ENCODE results near the gene CPTP.

Gene CPTP

DNA sequence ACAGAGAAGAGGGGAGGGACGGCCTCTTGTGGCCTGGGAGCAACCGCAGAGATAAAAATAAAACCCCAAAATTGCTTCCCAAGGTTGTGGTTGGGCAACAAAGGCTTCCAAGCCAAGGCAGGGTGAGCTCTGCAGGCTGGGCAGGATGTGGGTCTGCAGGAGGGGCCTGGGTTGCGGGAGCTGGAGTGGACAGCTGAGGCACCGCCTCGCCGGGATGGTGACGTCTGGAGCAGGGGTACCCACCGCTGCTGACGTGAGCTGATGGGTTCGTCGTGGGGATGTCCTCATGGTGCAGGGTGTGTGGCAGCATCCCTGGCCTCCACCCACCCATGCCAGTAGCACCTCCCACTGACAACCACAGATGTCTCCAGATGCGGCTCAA, 46.8 kb downstream of the CPTP start:
- peaks cover 28% of the 10 kb centered on the region for H3K4me1 ChIP-seq (ENCODE audit: control insufficient read depth, insufficient read depth, low read length)
- no peak overlapping the region for H3K4me3 ChIP-seq (ENCODE audit: low read length)
- no peaks in the 10 kb centered on the region for H3K9me3 ChIP-seq (replicated peaks; ENCODE audit: low read length)
- peak overlapping the region; percentile 64 for H3K4me2 ChIP-seq (ENCODE audit: low read length)
- H3K9ac ChIP-seq (ENCODE audit: low read depth, low read length) = no peak overlapping the region
- peaks cover 14% of the 10 kb centered on the region for H3K36me3 ChIP-seq (ENCODE audit: insufficient read depth, low read length)
- H3K27me3 ChIP-seq (ENCODE audit: control insufficient read depth, insufficient read depth, low read length) = no peaks in the 10 kb centered on the region

DNA sequence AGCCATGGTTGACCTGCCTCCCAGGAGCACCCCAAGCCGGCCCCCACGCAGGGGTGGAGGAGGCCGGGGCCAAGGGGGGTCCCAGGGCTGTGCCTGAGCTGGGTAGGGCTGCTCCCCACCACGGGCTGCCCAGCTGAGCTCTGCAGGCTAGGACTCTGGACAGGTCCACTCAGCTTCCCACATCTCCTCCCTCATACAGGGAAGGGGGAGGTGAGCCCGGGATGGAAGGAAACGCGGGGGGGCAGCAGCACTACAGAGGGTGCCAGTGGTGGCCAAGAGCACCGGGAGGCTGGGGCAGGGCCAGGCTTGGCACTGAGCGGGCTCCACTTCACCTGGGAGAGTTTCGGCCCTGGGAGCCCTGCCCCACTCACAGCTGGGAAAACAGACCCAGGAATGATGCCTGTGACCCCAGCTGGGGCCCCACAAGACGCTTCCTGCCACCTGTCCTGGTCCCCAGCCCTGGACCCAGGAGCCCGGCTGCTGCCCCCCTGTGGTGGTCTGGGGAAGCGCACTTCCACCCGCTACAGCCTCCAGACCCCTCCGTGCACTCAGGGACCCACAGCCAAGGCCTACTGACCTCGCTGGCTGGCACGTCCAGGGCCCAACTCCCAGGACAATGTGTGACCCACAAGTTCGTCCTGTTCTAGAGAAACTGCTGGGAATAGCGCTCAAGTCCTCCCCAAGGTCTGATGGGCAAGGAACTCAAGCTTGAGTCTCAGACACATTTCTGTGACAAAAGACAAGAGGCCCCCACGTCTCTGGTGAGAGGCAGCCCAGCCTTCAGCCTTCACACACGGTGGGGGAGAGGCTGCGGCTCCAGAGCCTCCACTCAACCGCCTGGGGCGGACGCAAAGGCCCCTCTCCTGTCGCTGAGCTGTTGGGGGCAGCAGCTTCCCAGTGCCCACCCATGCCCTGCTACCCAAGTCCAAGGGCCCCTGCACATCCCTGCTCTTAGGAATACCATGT, 47.4 kb downstream of the CPTP start:
- peak overlapping the region; percentile 35 for H3K4me3 ChIP-seq (ENCODE audit: low read length)
- H3K4me1 ChIP-seq (ENCODE audit: control insufficient read depth, insufficient read depth, low read length) = peaks cover 28% of the 10 kb centered on the region
- no peak overlapping the region for H3K9ac ChIP-seq (ENCODE audit: low read depth, low read length)
- no peaks in the 10 kb centered on the region for H3K9me3 ChIP-seq (replicated peaks; ENCODE audit: low read length)
- H3K27me3 ChIP-seq (ENCODE audit: control insufficient read depth, insufficient read depth, low read length) = no peaks in the 10 kb centered on the region
- peak overlapping the region; percentile 64 for H3K4me2 ChIP-seq (ENCODE audit: low read length)
- peaks cover 18% of the 10 kb centered on the region for H3K36me3 ChIP-seq (ENCODE audit: insufficient read depth, low read length)

DNA sequence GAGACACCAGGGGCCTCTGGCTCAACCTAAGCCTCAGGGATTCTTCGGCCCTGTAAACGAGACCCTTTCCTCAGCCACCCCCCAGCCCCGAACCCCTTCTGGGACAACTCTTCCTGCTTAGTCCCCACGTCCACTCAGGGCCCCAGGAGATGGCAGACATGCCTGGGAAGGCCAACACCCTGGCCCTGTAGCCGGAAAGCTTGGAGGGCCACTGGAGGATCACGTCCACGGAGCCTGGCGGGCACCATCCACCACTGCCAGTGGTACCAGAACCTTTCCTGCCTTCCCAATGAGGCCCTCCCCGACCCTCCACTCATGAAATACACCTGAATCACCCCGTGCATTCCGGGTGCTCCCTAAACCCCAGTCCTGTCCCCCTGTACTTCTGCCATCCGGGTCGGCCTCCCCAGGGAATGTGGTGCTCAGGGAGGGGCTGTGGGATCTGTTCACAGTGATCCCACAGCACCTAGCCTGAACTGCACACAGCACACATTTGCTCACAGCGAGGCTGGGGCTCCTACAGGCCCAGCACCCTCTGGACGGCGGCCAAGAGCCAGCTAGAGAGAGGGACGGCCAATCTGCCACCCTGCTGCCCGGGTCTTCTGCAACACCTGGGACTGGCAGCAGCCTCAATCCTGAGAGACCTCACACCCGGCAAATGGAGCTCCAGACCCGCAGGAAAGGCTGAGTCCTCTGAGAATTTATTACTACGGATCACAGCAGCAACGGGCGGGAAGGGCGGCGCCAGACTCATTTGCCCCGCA, 48.6 kb downstream of the CPTP start:
- peak overlapping the region; percentile 99 for H3K4me2 ChIP-seq (ENCODE audit: low read length)
- H3K36me3 ChIP-seq (ENCODE audit: insufficient read depth, low read length) = peaks cover 18% of the 10 kb centered on the region
- H3K27me3 ChIP-seq (ENCODE audit: control insufficient read depth, insufficient read depth, low read length) = no peaks in the 10 kb centered on the region
- peaks cover 28% of the 10 kb centered on the region for H3K4me1 ChIP-seq (ENCODE audit: control insufficient read depth, insufficient read depth, low read length)
- no peaks in the 10 kb centered on the region for H3K9me3 ChIP-seq (replicated peaks; ENCODE audit: low read length)
- peak overlapping the region; percentile 99 for H3K9ac ChIP-seq (ENCODE audit: low read depth, low read length)
- H3K4me3 ChIP-seq (ENCODE audit: low read length) = peak overlapping the region; percentile 94

DNA sequence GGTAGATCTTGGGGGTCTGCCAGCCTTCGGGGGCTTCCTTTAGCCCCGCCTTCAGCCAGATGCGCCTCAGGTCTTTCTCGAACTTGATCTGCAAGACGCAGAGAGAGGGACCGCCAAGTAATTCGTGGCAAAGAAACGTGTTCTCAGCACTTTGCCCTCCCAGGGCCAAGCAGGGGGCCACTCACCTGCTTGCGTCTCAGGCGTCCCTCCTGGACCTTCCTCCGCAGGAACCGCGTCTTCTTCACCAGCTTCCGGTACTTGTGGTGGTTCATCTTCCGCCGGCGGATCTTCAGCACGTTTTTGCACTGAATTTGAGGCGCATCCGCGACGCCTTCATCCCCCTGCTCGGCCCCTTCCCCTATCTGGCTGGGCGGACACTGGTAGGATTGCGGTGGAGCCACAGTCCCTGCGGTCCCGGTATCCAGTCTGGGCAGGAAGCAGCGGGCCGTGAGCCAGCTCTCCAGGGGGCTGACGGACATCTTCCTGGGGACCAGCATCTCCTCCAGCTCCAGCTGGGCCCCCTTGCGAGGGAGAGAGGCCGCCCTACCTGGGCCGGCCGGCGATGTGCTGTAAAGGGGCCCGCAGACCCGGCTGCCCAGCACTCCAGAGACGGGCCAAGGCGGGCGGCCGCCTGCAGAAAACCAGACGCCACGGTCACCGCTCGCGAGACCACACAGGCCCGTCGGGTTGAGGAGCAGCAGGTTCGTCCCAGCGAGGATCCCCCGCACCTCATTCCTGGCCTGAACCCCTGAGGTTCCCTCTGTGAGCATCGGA, 49.4 kb downstream of the CPTP start:
- Histone ChIP-seq H3K9ac (ENCODE audit: low read depth, low read length) (peak overlapping the region; percentile 99), H3K9me3 (replicated peaks; ENCODE audit: low read length) (no peaks in the 10 kb centered on the region), H3K4me1 (ENCODE audit: control insufficient read depth, insufficient read depth, low read length) (peaks cover 28% of the 10 kb centered on the region), H3K27me3 (ENCODE audit: control insufficient read depth, insufficient read depth, low read length) (no peaks in the 10 kb centered on the region), H3K4me3 (ENCODE audit: low read length) (peak overlapping the region; percentile 94), H3K36me3 (ENCODE audit: insufficient read depth, low read length) (peaks cover 18% of the 10 kb centered on the region), H3K4me2 (ENCODE audit: low read length) (peak overlapping the region; percentile 99)

DNA sequence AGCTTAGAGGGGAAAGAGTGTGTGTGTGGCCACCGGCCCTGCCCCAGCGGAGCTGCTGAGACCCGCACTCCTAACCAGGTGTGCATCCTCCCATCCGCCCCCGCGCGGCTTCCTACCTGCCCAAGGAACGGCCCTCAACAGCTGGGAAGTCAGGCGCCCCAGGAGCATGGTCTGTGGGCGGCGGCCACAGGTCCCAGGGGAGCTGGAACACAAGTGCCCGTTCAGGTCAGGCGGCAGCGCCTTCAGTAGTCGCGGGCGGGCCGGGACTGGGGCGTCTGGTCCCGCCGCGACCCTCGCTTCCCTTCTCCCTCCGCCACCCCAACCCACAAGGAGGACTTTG, 50.0 kb downstream of the CPTP start:
- Histone ChIP-seq H3K4me1 (ENCODE audit: control insufficient read depth, insufficient read depth, low read length) (peaks cover 28% of the 10 kb centered on the region), H3K36me3 (ENCODE audit: insufficient read depth, low read length) (peaks cover 18% of the 10 kb centered on the region), H3K27me3 (ENCODE audit: control insufficient read depth, insufficient read depth, low read length) (no peaks in the 10 kb centered on the region), H3K9me3 (replicated peaks; ENCODE audit: low read length) (no peaks in the 10 kb centered on the region), H3K4me3 (ENCODE audit: low read length) (peak overlapping the region; percentile 94), H3K4me2 (ENCODE audit: low read length) (peak overlapping the region; percentile 99), H3K9ac (ENCODE audit: low read depth, low read length) (peak overlapping the region; percentile 99)

DNA sequence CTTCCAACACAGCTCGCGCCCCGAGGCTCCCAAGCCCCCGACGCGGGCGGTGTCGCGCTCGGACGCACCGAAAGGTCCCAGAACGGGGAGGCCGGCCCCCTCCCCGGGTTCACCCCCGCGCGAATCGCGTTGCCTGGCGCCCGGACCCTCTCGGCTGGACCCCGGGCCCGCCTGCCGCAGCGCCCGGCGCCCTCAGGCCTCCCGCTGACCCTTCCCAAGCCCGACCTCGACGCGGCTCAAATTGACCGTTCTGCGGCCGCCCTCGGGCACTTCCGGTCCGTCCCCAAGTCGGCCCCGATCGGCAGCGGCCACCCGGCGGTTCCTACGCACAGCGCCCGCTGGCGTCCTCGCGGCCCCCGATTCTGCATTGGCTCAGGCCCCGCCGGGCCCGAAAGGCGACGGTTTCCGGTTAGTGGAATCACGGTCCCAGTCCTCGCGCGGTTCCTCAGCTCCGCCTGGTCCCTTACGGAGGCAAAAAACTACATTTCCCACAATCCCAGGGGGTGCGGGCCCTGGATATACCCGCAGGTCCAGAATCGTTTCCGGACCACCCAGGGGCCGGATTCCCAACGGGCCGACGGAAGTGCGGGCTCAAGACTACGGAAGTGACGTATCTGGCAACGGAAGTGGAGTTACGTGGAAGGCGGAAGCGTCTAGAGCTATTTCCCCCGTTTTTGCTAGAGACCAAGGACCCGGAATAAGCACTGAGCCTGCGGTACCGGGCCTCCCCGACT, 50.5 kb downstream of the CPTP start, which contains the start of gene AURKAIP1:
Gene AURKAIP1, minus strand, starts transcription at position 279 of the 734 bp plus-strand sequence. CDS start 451 bp downstream, outside the sequence.
- H3K36me3 ChIP-seq (ENCODE audit: insufficient read depth, low read length) = peaks cover 18% of the 10 kb centered on the region
- peak within 1 kb of the TSS; percentile 99 for H3K9ac ChIP-seq (ENCODE audit: low read depth, low read length)
- peaks cover 28% of the 10 kb centered on the region for H3K4me1 ChIP-seq (ENCODE audit: control insufficient read depth, insufficient read depth, low read length)

DNA sequence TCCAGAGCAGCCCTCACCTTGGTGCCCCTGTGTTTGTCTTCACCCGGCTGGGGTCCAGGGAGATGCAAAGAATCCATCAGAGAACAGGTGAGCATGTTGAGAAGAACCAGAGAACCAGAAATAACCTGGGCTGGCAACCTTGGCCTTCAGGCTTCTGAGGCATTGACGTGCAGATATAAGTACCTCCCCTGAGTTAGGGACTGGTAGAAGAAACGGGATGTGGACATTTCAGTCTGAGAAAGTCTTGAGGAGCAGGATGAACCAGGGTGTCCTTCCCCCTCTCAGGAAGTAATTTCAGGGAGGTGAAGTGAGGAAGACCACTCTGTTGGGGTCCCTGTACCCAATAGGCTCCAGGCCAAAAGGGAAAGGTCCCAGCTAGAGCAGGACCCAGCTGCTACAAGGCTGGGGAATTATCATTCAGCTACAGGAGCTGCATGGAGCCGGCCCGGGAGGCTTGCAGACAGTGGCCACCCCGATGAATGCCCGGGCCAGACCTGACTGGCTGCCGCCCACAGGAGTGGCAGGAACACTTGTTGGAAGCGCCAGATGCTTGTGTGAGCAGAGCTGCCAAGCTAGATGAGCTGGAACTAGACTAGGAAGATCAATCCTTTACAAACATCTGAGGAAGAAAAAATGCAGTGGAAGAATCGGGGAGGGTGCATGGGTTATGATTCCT, 52.1 kb downstream of the CPTP start:
- Histone ChIP-seq H3K27me3 (ENCODE audit: control insufficient read depth, insufficient read depth, low read length) (no peaks in the 10 kb centered on the region), H3K9me3 (replicated peaks; ENCODE audit: low read length) (no peaks in the 10 kb centered on the region), H3K4me2 (ENCODE audit: low read length) (peak overlapping the region; percentile 72), H3K36me3 (ENCODE audit: insufficient read depth, low read length) (peaks cover 18% of the 10 kb centered on the region), H3K4me3 (ENCODE audit: low read length) (no peak overlapping the region), H3K4me1 (ENCODE audit: control insufficient read depth, insufficient read depth, low read length) (peaks cover 23% of the 10 kb centered on the region), H3K9ac (ENCODE audit: low read depth, low read length) (no peak overlapping the region)

More for the DNA sequence above, 50.5 kb downstream of the CPTP start, which contains the start of gene AURKAIP1:
- no peaks in the 10 kb centered on the region for H3K27me3 ChIP-seq (ENCODE audit: control insufficient read depth, insufficient read depth, low read length)
- H3K4me3 ChIP-seq (ENCODE audit: low read length) = peak within 1 kb of the TSS; percentile 94
- H3K9me3 ChIP-seq (replicated peaks; ENCODE audit: low read length) = no peaks in the 10 kb centered on the region
- H3K4me2 ChIP-seq (ENCODE audit: low read length) = peak within 1 kb of the TSS; percentile 99

DNA sequence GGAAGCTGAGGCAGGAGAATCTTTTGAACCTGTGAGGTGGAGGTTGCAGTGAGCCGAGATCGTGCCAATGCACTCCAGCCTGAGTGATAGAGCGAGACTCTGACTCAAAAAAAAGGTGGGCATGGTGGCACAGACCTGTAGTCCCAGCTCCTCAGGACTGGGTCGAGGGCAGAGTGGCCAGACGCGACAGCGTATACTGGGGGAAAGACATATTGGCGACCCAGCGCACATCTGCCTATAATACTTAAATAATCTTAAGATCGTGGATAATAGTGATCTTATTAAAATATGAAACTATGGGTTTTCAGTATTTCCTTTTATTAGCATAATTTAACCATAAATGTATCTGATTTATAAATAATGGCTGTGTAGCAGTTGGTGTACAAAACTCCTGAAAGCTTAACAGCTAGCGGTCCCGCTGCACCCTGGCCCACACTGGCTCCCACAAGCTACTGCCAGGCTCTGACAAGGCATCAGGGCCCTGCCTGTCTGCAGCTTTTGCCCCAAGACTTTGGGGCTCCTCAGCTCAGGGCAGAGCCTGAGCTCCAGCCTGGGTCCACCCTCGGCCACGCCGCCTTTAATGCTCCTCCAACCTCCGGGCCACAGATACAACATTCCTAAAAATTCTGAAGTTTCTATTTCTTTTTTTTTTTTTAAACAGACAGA, 53.1 kb downstream of the CPTP start:
- no peak overlapping the region for H3K4me3 ChIP-seq (ENCODE audit: low read length)
- no peaks in the 10 kb centered on the region for H3K27me3 ChIP-seq (ENCODE audit: control insufficient read depth, insufficient read depth, low read length)
- no peak overlapping the region for H3K9ac ChIP-seq (ENCODE audit: low read depth, low read length)
- H3K4me2 ChIP-seq (ENCODE audit: low read length) = no peak overlapping the region
- H3K4me1 ChIP-seq (ENCODE audit: control insufficient read depth, insufficient read depth, low read length) = peaks cover 15% of the 10 kb centered on the region
- no peaks in the 10 kb centered on the region for H3K9me3 ChIP-seq (replicated peaks; ENCODE audit: low read length)
- peaks cover 18% of the 10 kb centered on the region for H3K36me3 ChIP-seq (ENCODE audit: insufficient read depth, low read length)

All from skeletal muscle satellite cell (primary cell).